ENCODE data around the gene CLSTN2.

GRCh38 chr3:140529096-140529495 lies 594.1 kb downstream of the CLSTN2 start:
- no peak for TF ChIP-seq ZNF561 (tag by site-specific recombination; IDR thresholded peaks at IDR 0.05; ENCODE audit: borderline replicate concordance)
- no peak for TF ChIP-seq ZNF629 (tag by site-specific recombination; IDR thresholded peaks at IDR 0.05)
- TF ChIP-seq CTCF (tag by site-specific recombination; IDR thresholded peaks at IDR 0.05): no peak
- no peak for TF ChIP-seq ZBTB11 (tag by site-specific recombination; conservative IDR thresholded peaks at IDR 0.05; ENCODE audit: low read depth)
- no peak for TF ChIP-seq ZNF24 (tag by site-specific recombination; IDR thresholded peaks at IDR 0.05)
- TF ChIP-seq REST (tag by site-specific recombination; IDR thresholded peaks at IDR 0.05): no peak
- TF ChIP-seq ZBTB8A (tag by site-specific recombination; IDR thresholded peaks at IDR 0.05): no peak

Data from HEK293 (cell line).